Left cardiac atrium (tissue), 4 donors: ENCODE data around the gene GPC5. TPM values are rescaled to one million over a fixed set of nuclear protein-coding genes. Genes with fewer than 3 reads are reported as not detected.
"Not testable (repeated sequence)": the region's sequence is repeated elsewhere in the genome, so short reads cannot be mapped to it uniquely, and the experiment has no call there.

Source experiments
- ATAC-seq, 2 donors: fragments of 200-7000 bp; cut with Tn5 transposase; one replicate each; pipeline ENCODE4 v1.9.1; 2020; ENCODE audit warnings: mild to moderate bottlenecking in 2 of 2, moderate library complexity in 2 of 2
- DNase-seq: peaks from one replicate; pipeline ENCODE4 v3.0.0-alpha.2; 2020
- intact Hi-C, 2 donors: fragments of 100-400 bp; cut with DNase I; formaldehyde crosslinking; loops; one replicate each; pipeline versions ENCODE4 v1.14.1 to v1.15.1; 2022 to 2023
- total RNA-seq, 2 donors: library from RNA; stranded (reverse); fragmentation: NEBNext Ultra II Directional; extraction: Animal tissue kit (Norgen Biotek cat#: 25700); gene quantifications; one replicate each; pipeline ENCODE4 v1.2.1, GENCODE V29; 2021
- donor health status: DM: no; HTN: yes; CAD: no.
- donor health status: DM: no; HTN: yes; CAD: no; lungs with severe emphysema.
- donor health status: DM: yes; HTN: yes; CAD: no.
- donor health status: Dilated cardiomyopathy.

Gene GPC5
- total RNA-seq, 2 donors from 2014 or later, result 1.8 to 3.0 TPM

- DNase-seq (no peak), ATAC-seq (no peak)
- intact Hi-C loops, result no loop called here
Measured at GRCh38 chr13:92656648-92657047, 1258.2 kb downstream of the GPC5 start.

GRCh38 chr13:92657565-92657964 is 1259.1 kb downstream of the GPC5 start:
- no peak for DNase-seq
- intact Hi-C loops, result no loop called here
- no peak for ATAC-seq

GRCh38 chr13:92658293-92658692 is 1259.9 kb downstream of the GPC5 start:
- intact Hi-C loops, result no loop called here
- ATAC-seq (no peak), DNase-seq (no peak)

GRCh38 chr13:92661406-92661805 is 1263.0 kb downstream of the GPC5 start:
- ATAC-seq (no peak), DNase-seq (no peak)
- intact Hi-C loops, result no loop called here

GRCh38 chr13:92668157-92668556 is 1269.7 kb downstream of the GPC5 start:
- intact Hi-C loops, result no loop called here
- no peak for DNase-seq
- ATAC-seq, result no peak

- ATAC-seq, result no peak
- intact Hi-C loops, result no loop called here
- no peak for DNase-seq
Measured at GRCh38 chr13:92670096-92670495, 1271.7 kb downstream of the GPC5 start.

GRCh38 chr13:92671821-92672220 is 1273.4 kb downstream of the GPC5 start:
- ATAC-seq, result peak; percentile 44 to 71
- DNase-seq, result no peak
- intact Hi-C loops, result no loop called here

- no peak for DNase-seq
- intact Hi-C loops, result no loop called here
- no peak for ATAC-seq
Measured at GRCh38 chr13:92676246-92676645, 1277.8 kb downstream of the GPC5 start.

GRCh38 chr13:92677571-92677970 is 1279.2 kb downstream of the GPC5 start:
- DNase-seq (peak; percentile 39), ATAC-seq (peak; percentile 96)
- intact Hi-C loops, result no loop called here

- DNase-seq (no peak), ATAC-seq (no peak)
- intact Hi-C loops, result no loop called here
Measured at GRCh38 chr13:92679602-92680001, 1281.2 kb downstream of the GPC5 start.

- no peak for ATAC-seq
- no peak for DNase-seq
- intact Hi-C loops, result no loop called here
Measured at GRCh38 chr13:92681239-92681638, 1282.8 kb downstream of the GPC5 start.

GRCh38 chr13:92682832-92683517 is 1284.6 kb downstream of the GPC5 start:
- peak; percentile 21 for DNase-seq
- ATAC-seq, result peak; percentile 97 to 99
- intact Hi-C loops, result no loop called here

- ATAC-seq (no peak), DNase-seq (no peak)
- intact Hi-C loops, result no loop called here
Measured at GRCh38 chr13:92694047-92694446, 1295.6 kb downstream of the GPC5 start.

GRCh38 chr13:92695827-92696226 is 1297.4 kb downstream of the GPC5 start:
- DNase-seq, ATAC-seq, intact Hi-C loops: not testable (repeated sequence)

GRCh38 chr13:92716749-92717148 is 1318.3 kb downstream of the GPC5 start:
- intact Hi-C loops, result no loop called here
- no peak for ATAC-seq
- no peak for DNase-seq

- intact Hi-C loops, result no loop called here
- DNase-seq, result no peak
- ATAC-seq, result no peak
Measured at GRCh38 chr13:92717857-92718256, 1319.4 kb downstream of the GPC5 start.

GRCh38 chr13:92719868-92720267 is 1321.4 kb downstream of the GPC5 start:
- DNase-seq (no peak), ATAC-seq (no peak)
- intact Hi-C loops, result no loop called here

GRCh38 chr13:92721620-92722019 is 1323.2 kb downstream of the GPC5 start:
- no peak for DNase-seq
- no peak for ATAC-seq
- intact Hi-C loops, result no loop called here

- intact Hi-C loops, result no loop called here
- DNase-seq (no peak), ATAC-seq (no peak)
Measured at GRCh38 chr13:92727118-92727517, 1328.7 kb downstream of the GPC5 start.

GRCh38 chr13:92734068-92734467 is 1335.6 kb downstream of the GPC5 start:
- ATAC-seq (no peak), DNase-seq (no peak)
- intact Hi-C loops, result no loop called here

GRCh38 chr13:92734545-92734944 is 1336.1 kb downstream of the GPC5 start:
- ATAC-seq, result no peak
- DNase-seq, result no peak
- intact Hi-C loops, result no loop called here

GRCh38 chr13:92735909-92736308 is 1337.5 kb downstream of the GPC5 start:
- intact Hi-C loops, result no loop called here
- ATAC-seq, result no peak
- DNase-seq, result no peak
